K562 (cell line): ENCODE measurements around the gene LYPLA2. TPM values are rescaled to one million over a fixed set of nuclear protein-coding genes. Genes with fewer than 3 reads are reported as not detected.

ENCODE experiments used
- HDAC8 ChIP-seq: fragments of 450-650 bp; IDR thresholded peaks from 2 replicates; pipeline ENCODE4 v1.6.1; 2016; ENCODE audit warnings: mild to moderate bottlenecking, missing genetic modification characterization, moderate library complexity, missing compliant biosample characterization
- HIVEP1 ChIP-seq: fragments of 250-450 bp; sonication (Bioruptor Pico); IDR thresholded peaks from 2 replicates; pipeline ENCODE4 v1.4.0; 2020; ENCODE audit warnings: mild to moderate bottlenecking
- MYC ChIP-seq, 2 experiments: fragments of 250-450 bp in 1 of 2; sonication (Bioruptor Pico) in 1 of 2; IDR thresholded peaks; 2 replicates each; pipeline versions ENCODE4 v1.5.1 to v1.6.1; 2012 to 2021; ENCODE audit warnings: low read depth in 2 of 2, borderline replicate concordance in 1 of 2, improper control_type of control experiment in 1 of 2, low read length in 1 of 2, mild to moderate bottlenecking in 1 of 2, moderate library complexity in 1 of 2
- PHF20 ChIP-seq: fragments of 450-650 bp; IDR thresholded peaks from 2 replicates; pipeline ENCODE4 v1.6.1; 2018; ENCODE audit not compliant: partially characterized antibody
- SMAD3 ChIP-seq: fragments of 450-650 bp; formaldehyde crosslinking; conservative IDR thresholded peaks from 2 replicates; pipeline ENCODE4 v1.4.0; 2020; ENCODE audit warnings: mild to moderate bottlenecking
- ZBTB7A ChIP-seq: IDR thresholded peaks from 2 replicates; pipeline ENCODE4 v1.6.1; 2011; ENCODE audit warnings: low read depth, mild to moderate bottlenecking, low read length, moderate library complexity, borderline replicate concordance; ENCODE audit not compliant: control insufficient read depth
- ZNF316 ChIP-seq: fragments of 450-650 bp; IDR thresholded peaks from 2 replicates; pipeline ENCODE4 v1.6.1; 2016
- polyA plus RNA-seq, 8 experiments: library from polyadenylated mRNA; depleted of rRNA in 4 of 8; stranded (reverse) in 5 of 8; unstranded in 3 of 8; fragments of >200 nt; fragmentation: Nextera tagmentation in 2 of 8; fragmentation: Illumina TruSeq in 1 of 8; extraction: Ambion mirVana in 2 of 8; extraction: Trizol in 1 of 8; gene quantifications; 2 replicates each; pipeline versions ENCODE4 v1.2.1 to v1.2.3, GENCODE V29; 2011 to 2014; ENCODE audit warnings: inconsistent platforms in 1 of 8, missing spikeins in 1 of 8
- total RNA-seq, 7 experiments: library from RNA; depleted of rRNA in 6 of 7; stranded (reverse); fragments of >200 nt in 6 of 7; fragmentation: Illumina TruSeq in 2 of 7; extraction: Trizol in 2 of 7; gene quantifications; 2 replicates each; pipeline versions ENCODE4 v1.2.1 to v1.2.3, GENCODE V29; 2011 to 2021; ENCODE audit warnings: low replicate concordance in 1 of 7
- TF ChIP-seq, protein P1 (sequence below), 2 experiments: IDR thresholded peaks; 2 replicates each; pipeline ENCODE4 v1.6.1; 2011; ENCODE audit warnings: borderline replicate concordance in 1 of 2, control low read depth in 1 of 2, low read depth in 1 of 2, low read length in 1 of 2, mild to moderate bottlenecking in 1 of 2, mixed read lengths in 1 of 2, moderate library complexity in 1 of 2; ENCODE audit not compliant: insufficient read depth in 1 of 2, insufficient read length in 1 of 2, poor library complexity in 1 of 2, severe bottlenecking in 1 of 2; ENCODE audit errors: extremely low read depth in 1 of 2
- TF ChIP-seq, protein P2 (sequence below): fragments of 450-650 bp; formaldehyde crosslinking; conservative IDR thresholded peaks from 2 replicates; pipeline ENCODE4 v1.4.0; 2022; ENCODE audit warnings: mild to moderate bottlenecking, missing genetic modification characterization
- TF ChIP-seq, protein P3 (sequence below): fragments of 200-800 bp; sonication (Bioruptor generic); IDR thresholded peaks from 2 replicates; pipeline ENCODE4 v1.6.1; 2016; ENCODE audit warnings: missing genetic modification characterization, missing compliant biosample characterization

Gene LYPLA2
- total and polyA plus RNA-seq, 9 of the 15 experiments (the other 6 are each of a cell fraction or from before 2014, with no cell fraction given) = 3.9 to 128 (median 60.1) TPM

DNA sequence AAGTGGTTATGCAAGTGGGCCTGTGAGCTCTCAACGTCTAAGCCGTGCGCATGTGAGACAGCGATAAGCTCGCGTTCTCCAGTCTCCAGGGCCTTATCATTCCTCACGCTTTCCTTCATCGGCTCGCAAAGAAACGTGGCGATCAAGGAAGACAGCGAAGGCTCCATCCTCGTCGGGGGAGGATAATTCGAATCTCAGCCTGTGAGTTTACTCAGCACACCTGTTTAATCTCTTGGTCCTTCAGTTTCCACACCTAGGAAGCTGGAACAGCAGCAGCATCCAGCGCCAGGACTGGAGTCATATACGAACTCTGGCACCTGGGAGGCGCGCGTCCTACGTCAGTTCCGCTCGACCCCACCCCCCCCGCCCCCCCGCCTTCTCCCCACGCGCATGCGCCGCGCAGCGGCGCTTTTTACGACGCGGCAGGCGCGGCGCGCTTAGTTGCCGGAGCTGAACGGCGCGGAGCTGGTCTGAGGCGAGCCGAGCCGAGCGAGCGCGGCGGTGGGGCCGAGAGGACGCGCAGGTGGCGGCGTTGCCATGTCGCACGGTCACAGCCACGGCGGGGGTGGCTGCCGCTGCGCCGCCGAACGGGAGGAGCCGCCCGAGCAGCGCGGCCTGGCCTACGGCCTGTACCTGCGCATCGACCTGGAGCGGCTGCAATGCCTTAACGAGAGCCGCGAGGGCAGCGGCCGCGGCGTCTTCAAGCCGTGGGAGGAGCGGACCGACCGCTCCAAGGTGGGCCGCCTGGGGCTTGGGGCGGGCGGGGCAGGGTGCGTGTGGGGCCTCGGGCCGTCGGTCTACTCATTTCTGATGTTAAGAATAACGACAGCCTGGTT is 12.7 kb upstream of the LYPLA2 start, which contains the start of gene PITHD1 (continued):
- TF ChIP-seq, protein P1, sequence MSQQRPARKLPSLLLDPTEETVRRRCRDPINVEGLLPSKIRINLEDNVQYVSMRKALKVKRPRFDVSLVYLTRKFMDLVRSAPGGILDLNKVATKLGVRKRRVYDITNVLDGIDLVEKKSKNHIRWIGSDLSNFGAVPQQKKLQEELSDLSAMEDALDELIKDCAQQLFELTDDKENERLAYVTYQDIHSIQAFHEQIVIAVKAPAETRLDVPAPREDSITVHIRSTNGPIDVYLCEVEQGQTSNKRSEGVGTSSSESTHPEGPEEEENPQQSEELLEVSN (IDR thresholded peaks at IDR 0.05; ENCODE audit: borderline replicate concordance in 1 of 2, extremely low read depth in 1 of 2, insufficient read depth in 1 of 2, insufficient read length in 1 of 2, low read depth in 1 of 2, low read length in 1 of 2, poor library complexity in 1 of 2, severe bottlenecking in 1 of 2) = peak; percentile 79 to 80
- TF ChIP-seq ZNF316 = 0 out of 2 replicates have a peak, but pooled peaks have one; percentile 2
- peak; percentile 94 for TF ChIP-seq PHF20
- no peak for TF ChIP-seq HIVEP1 (CRISPR knock-in tag)
- TF ChIP-seq ZBTB7A = no peak; the same call in 1 of the 2 replicates
- peak; percentile 98 for TF ChIP-seq MYC (IDR thresholded peaks at IDR 0.05; ENCODE audit: low read depth, low read length)
- no peak; the same call in 1 of the 2 replicates for TF ChIP-seq MYC (CRISPR knock-in tag; IDR thresholded peaks at IDR 0.05; ENCODE audit: borderline replicate concordance, low read depth)
- 0 out of 2 replicates have a peak, but pooled peaks have one; percentile 11 for TF ChIP-seq SMAD3 (CRISPR knock-in tag)
- TF ChIP-seq, protein P2, sequence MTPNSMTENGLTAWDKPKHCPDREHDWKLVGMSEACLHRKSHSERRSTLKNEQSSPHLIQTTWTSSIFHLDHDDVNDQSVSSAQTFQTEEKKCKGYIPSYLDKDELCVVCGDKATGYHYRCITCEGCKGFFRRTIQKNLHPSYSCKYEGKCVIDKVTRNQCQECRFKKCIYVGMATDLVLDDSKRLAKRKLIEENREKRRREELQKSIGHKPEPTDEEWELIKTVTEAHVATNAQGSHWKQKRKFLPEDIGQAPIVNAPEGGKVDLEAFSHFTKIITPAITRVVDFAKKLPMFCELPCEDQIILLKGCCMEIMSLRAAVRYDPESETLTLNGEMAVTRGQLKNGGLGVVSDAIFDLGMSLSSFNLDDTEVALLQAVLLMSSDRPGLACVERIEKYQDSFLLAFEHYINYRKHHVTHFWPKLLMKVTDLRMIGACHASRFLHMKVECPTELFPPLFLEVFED = no peak
- peak; percentile 70; the same call in 1 of the 2 replicates for TF ChIP-seq HDAC8 (tag)
- TF ChIP-seq, protein P3, sequence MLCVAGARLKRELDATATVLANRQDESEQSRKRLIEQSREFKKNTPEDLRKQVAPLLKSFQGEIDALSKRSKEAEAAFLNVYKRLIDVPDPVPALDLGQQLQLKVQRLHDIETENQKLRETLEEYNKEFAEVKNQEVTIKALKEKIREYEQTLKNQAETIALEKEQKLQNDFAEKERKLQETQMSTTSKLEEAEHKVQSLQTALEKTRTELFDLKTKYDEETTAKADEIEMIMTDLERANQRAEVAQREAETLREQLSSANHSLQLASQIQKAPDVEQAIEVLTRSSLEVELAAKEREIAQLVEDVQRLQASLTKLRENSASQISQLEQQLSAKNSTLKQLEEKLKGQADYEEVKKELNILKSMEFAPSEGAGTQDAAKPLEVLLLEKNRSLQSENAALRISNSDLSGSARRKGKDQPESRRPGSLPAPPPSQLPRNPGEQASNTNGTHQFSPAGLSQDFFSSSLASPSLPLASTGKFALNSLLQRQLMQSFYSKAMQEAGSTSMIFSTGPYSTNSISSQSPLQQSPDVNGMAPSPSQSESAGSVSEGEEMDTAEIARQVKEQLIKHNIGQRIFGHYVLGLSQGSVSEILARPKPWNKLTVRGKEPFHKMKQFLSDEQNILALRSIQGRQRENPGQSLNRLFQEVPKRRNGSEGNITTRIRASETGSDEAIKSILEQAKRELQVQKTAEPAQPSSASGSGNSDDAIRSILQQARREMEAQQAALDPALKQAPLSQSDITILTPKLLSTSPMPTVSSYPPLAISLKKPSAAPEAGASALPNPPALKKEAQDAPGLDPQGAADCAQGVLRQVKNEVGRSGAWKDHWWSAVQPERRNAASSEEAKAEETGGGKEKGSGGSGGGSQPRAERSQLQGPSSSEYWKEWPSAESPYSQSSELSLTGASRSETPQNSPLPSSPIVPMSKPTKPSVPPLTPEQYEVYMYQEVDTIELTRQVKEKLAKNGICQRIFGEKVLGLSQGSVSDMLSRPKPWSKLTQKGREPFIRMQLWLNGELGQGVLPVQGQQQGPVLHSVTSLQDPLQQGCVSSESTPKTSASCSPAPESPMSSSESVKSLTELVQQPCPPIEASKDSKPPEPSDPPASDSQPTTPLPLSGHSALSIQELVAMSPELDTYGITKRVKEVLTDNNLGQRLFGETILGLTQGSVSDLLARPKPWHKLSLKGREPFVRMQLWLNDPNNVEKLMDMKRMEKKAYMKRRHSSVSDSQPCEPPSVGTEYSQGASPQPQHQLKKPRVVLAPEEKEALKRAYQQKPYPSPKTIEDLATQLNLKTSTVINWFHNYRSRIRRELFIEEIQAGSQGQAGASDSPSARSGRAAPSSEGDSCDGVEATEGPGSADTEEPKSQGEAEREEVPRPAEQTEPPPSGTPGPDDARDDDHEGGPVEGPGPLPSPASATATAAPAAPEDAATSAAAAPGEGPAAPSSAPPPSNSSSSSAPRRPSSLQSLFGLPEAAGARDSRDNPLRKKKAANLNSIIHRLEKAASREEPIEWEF (CRISPR knock-in tag) = no peak
